ENCODE measurements around the gene RFX7. TPM values are rescaled to one million over a fixed set of nuclear protein-coding genes. Genes with fewer than 3 reads are reported as not detected.
A peak's percentile ranks its signal among the peaks of the same experiment; 100 is the strongest.

Gene RFX7
- total RNA-seq, 1 donor from 2014 or later: 3.2 TPM

- Histone ChIP-seq H3K4me3 (ENCODE audit: low read depth, low read length) (peak overlapping the region; percentile 22), H3K27me3 (ENCODE audit: control insufficient read depth, insufficient read depth, low read length) (no peaks in the 10 kb centered on the region), H3K36me3 (ENCODE audit: control insufficient read depth, insufficient read depth, low read length) (no peaks in the 10 kb centered on the region)
- TF ChIP-seq, protein P1, sequence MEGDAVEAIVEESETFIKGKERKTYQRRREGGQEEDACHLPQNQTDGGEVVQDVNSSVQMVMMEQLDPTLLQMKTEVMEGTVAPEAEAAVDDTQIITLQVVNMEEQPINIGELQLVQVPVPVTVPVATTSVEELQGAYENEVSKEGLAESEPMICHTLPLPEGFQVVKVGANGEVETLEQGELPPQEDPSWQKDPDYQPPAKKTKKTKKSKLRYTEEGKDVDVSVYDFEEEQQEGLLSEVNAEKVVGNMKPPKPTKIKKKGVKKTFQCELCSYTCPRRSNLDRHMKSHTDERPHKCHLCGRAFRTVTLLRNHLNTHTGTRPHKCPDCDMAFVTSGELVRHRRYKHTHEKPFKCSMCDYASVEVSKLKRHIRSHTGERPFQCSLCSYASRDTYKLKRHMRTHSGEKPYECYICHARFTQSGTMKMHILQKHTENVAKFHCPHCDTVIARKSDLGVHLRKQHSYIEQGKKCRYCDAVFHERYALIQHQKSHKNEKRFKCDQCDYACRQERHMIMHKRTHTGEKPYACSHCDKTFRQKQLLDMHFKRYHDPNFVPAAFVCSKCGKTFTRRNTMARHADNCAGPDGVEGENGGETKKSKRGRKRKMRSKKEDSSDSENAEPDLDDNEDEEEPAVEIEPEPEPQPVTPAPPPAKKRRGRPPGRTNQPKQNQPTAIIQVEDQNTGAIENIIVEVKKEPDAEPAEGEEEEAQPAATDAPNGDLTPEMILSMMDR (IDR thresholded peaks at IDR 0.05; ENCODE audit: insufficient read depth, low read length, severe bottlenecking): peak; percentile 100
- FAIRE-seq (no peak), DNase-seq (ENCODE audit: low read depth) (peak; percentile 77)
These were observed 2.5 kb upstream of the RFX7 start for GRCh38 chr15:56245871-56246814.

- no peak for DNase-seq (ENCODE audit: low read depth)
- Histone ChIP-seq H3K36me3 (ENCODE audit: control insufficient read depth, insufficient read depth, low read length) (no peaks in the 10 kb centered on the region), H3K4me3 (ENCODE audit: low read depth, low read length) (peak overlapping the region; percentile 61), H3K27me3 (ENCODE audit: control insufficient read depth, insufficient read depth, low read length) (no peaks in the 10 kb centered on the region)
- TF ChIP-seq, protein P1 (IDR thresholded peaks at IDR 0.05; ENCODE audit: insufficient read depth, low read length, severe bottlenecking): no peak
- no peak for FAIRE-seq
These were observed 1.3 kb upstream of the RFX7 start for GRCh38 chr15:56244811-56245576.

DNA sequence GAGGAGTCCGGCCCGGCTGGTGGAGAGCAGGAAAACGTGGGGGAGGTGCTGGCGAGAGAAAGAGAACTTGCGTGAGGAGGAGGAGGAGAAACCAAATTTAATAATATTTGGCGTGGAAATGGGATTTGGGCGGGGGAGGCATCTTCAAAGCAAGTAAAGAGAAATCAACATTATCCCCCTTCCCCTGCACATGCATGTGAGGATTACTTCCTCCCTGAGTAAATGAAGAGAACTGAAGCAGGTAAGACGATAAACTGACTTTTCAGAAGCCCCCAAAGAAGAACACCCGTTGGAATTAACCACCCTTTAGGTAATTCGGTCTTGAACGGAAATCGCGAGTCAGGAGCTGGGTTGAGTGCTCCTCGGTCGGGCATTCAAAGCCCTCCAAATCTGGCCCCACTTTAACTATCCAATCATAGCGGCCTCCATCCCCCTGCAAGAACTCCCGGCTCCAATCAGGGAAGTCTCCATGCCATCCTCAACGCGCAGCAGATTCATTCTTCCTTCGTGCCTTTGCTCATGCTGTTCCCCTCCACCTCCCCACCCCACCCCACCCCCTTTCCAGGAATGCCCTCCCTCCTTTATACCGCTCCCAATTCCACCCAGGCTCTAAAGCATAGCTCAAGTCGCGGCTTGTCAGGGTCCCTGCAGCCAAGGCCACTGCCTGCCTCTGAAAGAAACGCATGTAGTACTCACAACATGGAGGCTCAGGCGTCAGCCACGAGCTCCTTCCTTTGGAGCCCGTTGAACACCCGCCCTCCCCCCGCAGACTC is 545 bp upstream of the RFX7 start:
- TF ChIP-seq, protein P1 (IDR thresholded peaks at IDR 0.05; ENCODE audit: insufficient read depth, low read length, severe bottlenecking): no peak
- Histone ChIP-seq H3K4me3 (ENCODE audit: low read depth, low read length) (peak overlapping the region; percentile 61), H3K36me3 (ENCODE audit: control insufficient read depth, insufficient read depth, low read length) (no peaks in the 10 kb centered on the region), H3K27me3 (ENCODE audit: control insufficient read depth, insufficient read depth, low read length) (no peaks in the 10 kb centered on the region)
- DNase-seq (ENCODE audit: low read depth): peak; percentile 89
- no peak for FAIRE-seq

- DNase-seq (ENCODE audit: low read depth) (peak; percentile 12), FAIRE-seq (no peak)
- TF ChIP-seq, protein P1 (IDR thresholded peaks at IDR 0.05; ENCODE audit: insufficient read depth, low read length, severe bottlenecking): no peak
- no peaks in the 10 kb centered on the region for H3K36me3 ChIP-seq (ENCODE audit: control insufficient read depth, insufficient read depth, low read length)
- H3K27me3 ChIP-seq (ENCODE audit: control insufficient read depth, insufficient read depth, low read length): no peaks in the 10 kb centered on the region
- peak overlapping the region; percentile 61 for H3K4me3 ChIP-seq (ENCODE audit: low read depth, low read length)
These were observed 1.0 kb downstream of the RFX7 start for GRCh38 chr15:56242576-56243162.

DNA sequence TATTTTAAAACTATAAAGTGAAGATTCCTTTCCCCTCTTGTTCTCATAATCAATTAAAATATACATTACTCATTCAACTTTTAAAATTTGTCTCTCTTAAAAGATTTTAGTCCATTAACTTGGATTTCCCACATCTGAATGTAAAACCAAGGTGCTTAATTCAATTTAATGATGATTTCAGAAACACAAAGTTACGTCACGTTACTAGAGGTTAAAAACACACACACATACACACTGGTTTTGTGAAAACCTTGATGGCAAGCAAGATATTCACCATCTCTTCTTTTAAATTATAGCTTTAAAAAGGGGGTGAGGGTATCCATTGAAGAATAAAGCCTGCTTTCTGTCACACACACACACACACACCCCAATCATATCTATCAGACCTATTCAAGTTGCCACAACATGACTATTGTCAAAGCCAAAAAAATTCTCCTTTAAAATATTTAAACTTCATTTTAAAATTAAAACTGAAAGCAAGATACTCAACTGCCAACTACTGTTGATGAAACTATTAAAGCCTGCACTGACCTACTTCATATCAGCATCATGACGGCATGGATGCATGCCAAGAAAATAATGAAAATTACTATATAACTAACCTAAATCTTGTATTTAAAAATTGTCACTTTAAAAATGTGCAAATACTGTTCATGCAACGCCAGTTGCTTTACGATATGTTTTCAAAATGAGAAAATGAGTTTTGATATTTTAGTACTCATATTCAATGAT is 2.1 kb downstream of the RFX7 start:
- Histone ChIP-seq H3K27me3 (ENCODE audit: control insufficient read depth, insufficient read depth, low read length) (no peaks in the 10 kb centered on the region), H3K4me3 (ENCODE audit: low read depth, low read length) (peak overlapping the region; percentile 16), H3K36me3 (ENCODE audit: control insufficient read depth, insufficient read depth, low read length) (peaks cover 2% of the 10 kb centered on the region)
- TF ChIP-seq, protein P1 (IDR thresholded peaks at IDR 0.05; ENCODE audit: insufficient read depth, low read length, severe bottlenecking): no peak
- DNase-seq (ENCODE audit: low read depth): no peak
- FAIRE-seq: no peak

Measured in bronchial epithelial cell (primary cell).